HepG2 (cell line): Measurements from ENCODE around the gene DHX8. TPM values are rescaled to one million over a fixed set of nuclear protein-coding genes. Genes with fewer than 3 reads are reported as not detected.
A peak's percentile ranks its signal among the peaks of the same experiment; 100 is the strongest.

ENCODE experiments used
- NR2F2 ChIP-seq: IDR thresholded peaks from 2 replicates; pipeline ENCODE4 v1.6.1; 2012; ENCODE audit warnings: low read depth, inconsistent platforms, borderline replicate concordance
- SYNCRIP ChIP-seq: fragments of 200-400 bp; formaldehyde crosslinking; IDR thresholded peaks from 2 replicates; pipeline ENCODE4 v1.6.1; 2018; ENCODE audit warnings: mild to moderate bottlenecking, low read depth, low read length; ENCODE audit not compliant: insufficient read depth
- YEATS2 ChIP-seq: sonication (generic); formaldehyde crosslinking; IDR thresholded peaks from 2 replicates; pipeline ENCODE4 v1.4.0; 2020; ENCODE audit warnings: missing genetic modification reagents, borderline replicate concordance
- ZBTB33 ChIP-seq: sonication (generic); formaldehyde crosslinking; IDR thresholded peaks from 2 replicates; pipeline ENCODE4 v1.4.0; 2020; ENCODE audit warnings: missing genetic modification reagents
- ZFP62 ChIP-seq: sonication (generic); formaldehyde crosslinking; IDR thresholded peaks from 2 replicates; pipeline ENCODE4 v1.4.0; 2020; ENCODE audit warnings: missing genetic modification reagents
- ZNF569 ChIP-seq: sonication (generic); formaldehyde crosslinking; IDR thresholded peaks from 2 replicates; pipeline ENCODE4 v1.5.0; 2020; ENCODE audit warnings: mild to moderate bottlenecking, missing genetic modification reagents, moderate library complexity, borderline replicate concordance
- polyA plus RNA-seq, 8 experiments: library from polyadenylated mRNA; depleted of rRNA in 3 of 8; stranded (reverse) in 7 of 8; unstranded in 1 of 8; fragments of >200 nt; fragmentation: Illumina TruSeq in 4 of 8; extraction: Trizol in 4 of 8; gene quantifications; 2 replicates each; pipeline versions ENCODE4 v1.2.1 to v1.2.3, GENCODE V29; 2011 to 2016; ENCODE audit warnings: low read depth in 4 of 8, missing spikeins in 1 of 8, mixed read lengths in 1 of 8; ENCODE audit not compliant: insufficient read depth in 1 of 8
- total RNA-seq, 5 experiments: library from RNA; depleted of rRNA; stranded (reverse); fragments of >200 nt; fragmentation: Illumina TruSeq; extraction: Trizol; gene quantifications; 2 replicates each; pipeline ENCODE4 v1.2.3, GENCODE V29; 2016; ENCODE audit warnings: low read depth in 1 of 5
- TF ChIP-seq, protein P1 (sequence below): sonication (generic); formaldehyde crosslinking; IDR thresholded peaks from 2 replicates; pipeline ENCODE4 v1.8.0; 2022; ENCODE audit warnings: missing genetic modification reagents, mild to moderate bottlenecking, borderline replicate concordance
- TF ChIP-seq, protein P2 (sequence below): sonication (generic); formaldehyde crosslinking; IDR thresholded peaks from 2 replicates; pipeline ENCODE4 v1.4.0; 2020; ENCODE audit warnings: mild to moderate bottlenecking, missing genetic modification reagents

Gene DHX8
- total and polyA plus RNA-seq, 2 of the 13 experiments (the other 11 are each of a cell fraction or from before 2014, with no cell fraction given) = 24.8 to 48.9 TPM

- TF ChIP-seq YEATS2 (CRISPR knock-in tag) (peak; percentile 46; the same call in 1 of the 2 replicates), SYNCRIP (no peak), ZBTB33 (CRISPR knock-in tag) (no peak), ZFP62 (CRISPR knock-in tag) (no peak), NR2F2 (0 out of 2 replicates have a peak, but pooled peaks have one; percentile 28), ZNF569 (CRISPR knock-in tag) (no peak)
- TF ChIP-seq, protein P1, sequence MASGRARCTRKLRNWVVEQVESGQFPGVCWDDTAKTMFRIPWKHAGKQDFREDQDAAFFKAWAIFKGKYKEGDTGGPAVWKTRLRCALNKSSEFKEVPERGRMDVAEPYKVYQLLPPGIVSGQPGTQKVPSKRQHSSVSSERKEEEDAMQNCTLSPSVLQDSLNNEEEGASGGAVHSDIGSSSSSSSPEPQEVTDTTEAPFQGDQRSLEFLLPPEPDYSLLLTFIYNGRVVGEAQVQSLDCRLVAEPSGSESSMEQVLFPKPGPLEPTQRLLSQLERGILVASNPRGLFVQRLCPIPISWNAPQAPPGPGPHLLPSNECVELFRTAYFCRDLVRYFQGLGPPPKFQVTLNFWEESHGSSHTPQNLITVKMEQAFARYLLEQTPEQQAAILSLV (CRISPR knock-in tag) = no peak; the same call in 1 of the 2 replicates
- TF ChIP-seq, protein P2, sequence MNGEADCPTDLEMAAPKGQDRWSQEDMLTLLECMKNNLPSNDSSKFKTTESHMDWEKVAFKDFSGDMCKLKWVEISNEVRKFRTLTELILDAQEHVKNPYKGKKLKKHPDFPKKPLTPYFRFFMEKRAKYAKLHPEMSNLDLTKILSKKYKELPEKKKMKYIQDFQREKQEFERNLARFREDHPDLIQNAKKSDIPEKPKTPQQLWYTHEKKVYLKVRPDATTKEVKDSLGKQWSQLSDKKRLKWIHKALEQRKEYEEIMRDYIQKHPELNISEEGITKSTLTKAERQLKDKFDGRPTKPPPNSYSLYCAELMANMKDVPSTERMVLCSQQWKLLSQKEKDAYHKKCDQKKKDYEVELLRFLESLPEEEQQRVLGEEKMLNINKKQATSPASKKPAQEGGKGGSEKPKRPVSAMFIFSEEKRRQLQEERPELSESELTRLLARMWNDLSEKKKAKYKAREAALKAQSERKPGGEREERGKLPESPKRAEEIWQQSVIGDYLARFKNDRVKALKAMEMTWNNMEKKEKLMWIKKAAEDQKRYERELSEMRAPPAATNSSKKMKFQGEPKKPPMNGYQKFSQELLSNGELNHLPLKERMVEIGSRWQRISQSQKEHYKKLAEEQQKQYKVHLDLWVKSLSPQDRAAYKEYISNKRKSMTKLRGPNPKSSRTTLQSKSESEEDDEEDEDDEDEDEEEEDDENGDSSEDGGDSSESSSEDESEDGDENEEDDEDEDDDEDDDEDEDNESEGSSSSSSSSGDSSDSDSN = no peak; the same call in 1 of the 2 replicates
Measured at GRCh38 chr17:43528319-43528987, 44.7 kb downstream of the DHX8 start (continued).
